Neural cell (in vitro differentiated cells): ENCODE results near the gene LONRF3. TPM values are rescaled to one million over a fixed set of nuclear protein-coding genes. Genes with fewer than 3 reads are reported as not detected.

ENCODE experiments used
- H2AFZ ChIP-seq: fragments of 200-600, 300-800 bp; sonication (generic), shearing (Covaris generic); 2 replicates; pipeline ENCODE4 v1.6.0; 2014; ENCODE audit warnings: low read depth, mild to moderate bottlenecking, antibody characterized with exemption, low read length, moderate library complexity
- H3F3A ChIP-seq: fragments of 200-600 bp; shearing (Covaris generic); 2 replicates; pipeline ENCODE4 v1.6.1; 2016; ENCODE audit warnings: mild to moderate bottlenecking, moderate library complexity, mixed read lengths, antibody characterized with exemption, low read length; ENCODE audit not compliant: insufficient read depth, poor library complexity, severe bottlenecking
- H3K27ac ChIP-seq: fragments of 200-600, 300-800 bp; sonication (generic), shearing (Covaris generic); 2 replicates; pipeline ENCODE4 v1.5.1; 2014; ENCODE audit warnings: mild to moderate bottlenecking, low read length, moderate library complexity
- H3K27me3 ChIP-seq: fragments of 300-800, 200-600 bp; sonication (generic), shearing (Covaris generic); 2 replicates; pipeline ENCODE4 v1.6.0; 2014; ENCODE audit warnings: mild to moderate bottlenecking, low read depth, low read length, moderate library complexity; ENCODE audit not compliant: insufficient read depth
- H3K36me3 ChIP-seq: fragments of 300-800, 200-600 bp; sonication (generic), shearing (Covaris generic); 2 replicates; pipeline ENCODE4 v1.5.1; 2014; ENCODE audit warnings: mild to moderate bottlenecking, antibody characterized with exemption, low read length, moderate library complexity; ENCODE audit not compliant: insufficient read depth
- H3K4me2 ChIP-seq: fragments of 300-800, 200-600 bp; sonication (generic), shearing (Covaris generic); 2 replicates; pipeline ENCODE4 v1.6.0; 2014; ENCODE audit warnings: mild to moderate bottlenecking, low read length
- H3K4me3 ChIP-seq: fragments of 300-800, 200-600 bp; sonication (generic), shearing (Covaris generic); 2 replicates; pipeline ENCODE4 v1.5.1; 2014; ENCODE audit warnings: mild to moderate bottlenecking, low read length, moderate library complexity
- H3K79me2 ChIP-seq: fragments of 200-600 bp; shearing (Covaris generic); replicated peaks from 2 replicates; pipeline ENCODE4 v1.6.0; 2014; ENCODE audit warnings: mild to moderate bottlenecking, low read length, moderate library complexity; ENCODE audit not compliant: insufficient read depth
- H3K9ac ChIP-seq: fragments of 300-800, 200-600 bp; sonication (generic), shearing (Covaris generic); 2 replicates; pipeline ENCODE4 v1.6.1; 2016; ENCODE audit warnings: mild to moderate bottlenecking, low read length, mixed read lengths
- H3K9me2 ChIP-seq: fragments of 200-600 bp; shearing (Covaris generic); 2 replicates; pipeline ENCODE4 v1.6.1; 2016; ENCODE audit warnings: mild to moderate bottlenecking, low read length, mixed read lengths; ENCODE audit not compliant: insufficient read depth
- H3K9me3 ChIP-seq: fragments of 200-600, 300-800 bp; sonication (generic), shearing (Covaris generic); 2 replicates; pipeline ENCODE4 v1.6.1; 2016; ENCODE audit warnings: mild to moderate bottlenecking, mixed run types, low read length, moderate library complexity, mixed read lengths
- H4K20me1 ChIP-seq: fragments of 200-600 bp; shearing (Covaris generic); 2 replicates; pipeline ENCODE4 v1.6.1; 2016; ENCODE audit warnings: mild to moderate bottlenecking, mixed run types; ENCODE audit not compliant: insufficient read depth
- CTCF ChIP-seq: fragments of 450-650 bp; IDR thresholded peaks from 2 replicates; pipeline ENCODE4 v1.5.1; 2014; ENCODE audit warnings: antibody characterized with exemption, mild to moderate bottlenecking, moderate library complexity; ENCODE audit not compliant: poor library complexity, severe bottlenecking
- EP300 ChIP-seq: fragments of 450-650 bp; conservative IDR thresholded peaks from 2 replicates; pipeline ENCODE4 v1.6.1; 2014; ENCODE audit warnings: antibody characterized with exemption, mild to moderate bottlenecking, moderate library complexity; ENCODE audit not compliant: poor library complexity, severe bottlenecking
- EZH2 ChIP-seq: fragments of 200-600, 300-800 bp; shearing (Covaris generic), sonication (generic); IDR thresholded peaks from 2 replicates; pipeline ENCODE4 v1.6.1; 2014; ENCODE audit warnings: antibody characterized with exemption, low read length, borderline replicate concordance, mild to moderate bottlenecking; ENCODE audit not compliant: insufficient read depth, poor library complexity, severe bottlenecking
- MXI1 ChIP-seq: fragments of 450-650 bp; conservative IDR thresholded peaks from 2 replicates; pipeline ENCODE4 v1.6.1; 2014; ENCODE audit warnings: antibody characterized with exemption, mild to moderate bottlenecking; ENCODE audit not compliant: poor library complexity, severe bottlenecking
- RAD21 ChIP-seq: fragments of 450-650 bp; conservative IDR thresholded peaks from 2 replicates; pipeline ENCODE4 v1.6.1; 2014; ENCODE audit warnings: antibody characterized with exemption, mild to moderate bottlenecking, moderate library complexity
- SMC3 ChIP-seq: fragments of 450-650 bp; conservative IDR thresholded peaks from 2 replicates; pipeline ENCODE4 v1.6.1; 2014; ENCODE audit warnings: antibody characterized with exemption, mild to moderate bottlenecking, moderate library complexity; ENCODE audit not compliant: poor library complexity
- TAF1 ChIP-seq: IDR thresholded peaks from 2 replicates; pipeline ENCODE4 v1.6.1; 2012; ENCODE audit warnings: low read depth
- polyA plus RNA-seq: library from polyadenylated mRNA; depleted of rRNA; stranded (reverse); fragments of >200 nt; gene quantifications from 2 replicates; pipeline ENCODE4 v1.2.3, GENCODE V29; 2014

The LONRF3 gene
- polyA plus RNA-seq, 1 donor from 2014 or later = 0.41 TPM

- no peaks in the 10 kb centered on the region for H4K20me1 ChIP-seq
- H3F3A ChIP-seq = no peaks in the 10 kb centered on the region
- H3K9ac ChIP-seq = no peak overlapping the region
- H3K4me2 ChIP-seq = no peak overlapping the region
- H3K4me3 ChIP-seq = no peak overlapping the region
- no peak overlapping the region for H2AFZ ChIP-seq
- H3K9me3 ChIP-seq = no peaks in the 10 kb centered on the region
- H3K79me2 ChIP-seq = no peaks in the 10 kb centered on the region
- TF ChIP-seq CTCF (no peak), EZH2 (no peak), TAF1 (no peak)
- H3K36me3 ChIP-seq = no peaks in the 10 kb centered on the region
- H3K9me2 ChIP-seq = no peaks in the 10 kb centered on the region
- no peak overlapping the region for H3K27ac ChIP-seq
- H3K27me3 ChIP-seq = no peaks in the 10 kb centered on the region
Measured at GRCh38 chrX:119003462-119003861, 29.0 kb downstream of the LONRF3 start.

GRCh38 chrX:119004920-119005524 is 30.6 kb downstream of the LONRF3 start:
- H3K36me3 ChIP-seq = no peaks in the 10 kb centered on the region
- no peak for TF ChIP-seq TAF1
- TF ChIP-seq SMC3 = peak; percentile 67
- TF ChIP-seq MXI1 = no peak
- TF ChIP-seq CTCF = peak; percentile 71
- peak; percentile 62 for TF ChIP-seq RAD21
- no peak overlapping the region for H3K4me2 ChIP-seq
- no peaks in the 10 kb centered on the region for H3K9me3 ChIP-seq
- H4K20me1 ChIP-seq = no peaks in the 10 kb centered on the region
- no peaks in the 10 kb centered on the region for H3K27me3 ChIP-seq
- H3K79me2 ChIP-seq = no peaks in the 10 kb centered on the region
- no peak overlapping the region for H3K4me3 ChIP-seq
- no peaks in the 10 kb centered on the region for H3F3A ChIP-seq
- H3K9me2 ChIP-seq = no peaks in the 10 kb centered on the region
- no peak overlapping the region for H2AFZ ChIP-seq
- no peak overlapping the region for H3K27ac ChIP-seq
- H3K9ac ChIP-seq = no peak overlapping the region

- Histone ChIP-seq H3K4me3 (no peak overlapping the region), H3K4me2 (no peak overlapping the region), H3K9me3 (no peaks in the 10 kb centered on the region), H3K9me2 (no peaks in the 10 kb centered on the region), H3K36me3 (no peaks in the 10 kb centered on the region), H3K27me3 (no peaks in the 10 kb centered on the region), H4K20me1 (no peaks in the 10 kb centered on the region), H3F3A (no peaks in the 10 kb centered on the region), H3K27ac (no peak overlapping the region), H3K9ac (no peak overlapping the region), H2AFZ (no peak overlapping the region), H3K79me2 (no peaks in the 10 kb centered on the region)
- TF ChIP-seq EP300 = no peak
- no peak for TF ChIP-seq CTCF
- no peak for TF ChIP-seq SMC3
- no peak for TF ChIP-seq MXI1
- no peak for TF ChIP-seq RAD21
Measured at GRCh38 chrX:119007189-119007770, 32.9 kb downstream of the LONRF3 start.
